Ramos (cell line): Measurements from ENCODE around the gene EHD2.
"Not testable (repeated sequence)": the region's sequence is repeated elsewhere in the genome, so short reads cannot be mapped to it uniquely, and the experiment has no call there.

Experiments used
- in situ Hi-C: fragments of 300-500 bp; cut with MboI; formaldehyde crosslinking; loops from one replicate; pipeline ENCODE4 v1.14.3; 2022; ENCODE audit warnings: low sequenced_read_pairs; ENCODE audit not compliant: unreplicated experiment

EHD2 gene, protein sequence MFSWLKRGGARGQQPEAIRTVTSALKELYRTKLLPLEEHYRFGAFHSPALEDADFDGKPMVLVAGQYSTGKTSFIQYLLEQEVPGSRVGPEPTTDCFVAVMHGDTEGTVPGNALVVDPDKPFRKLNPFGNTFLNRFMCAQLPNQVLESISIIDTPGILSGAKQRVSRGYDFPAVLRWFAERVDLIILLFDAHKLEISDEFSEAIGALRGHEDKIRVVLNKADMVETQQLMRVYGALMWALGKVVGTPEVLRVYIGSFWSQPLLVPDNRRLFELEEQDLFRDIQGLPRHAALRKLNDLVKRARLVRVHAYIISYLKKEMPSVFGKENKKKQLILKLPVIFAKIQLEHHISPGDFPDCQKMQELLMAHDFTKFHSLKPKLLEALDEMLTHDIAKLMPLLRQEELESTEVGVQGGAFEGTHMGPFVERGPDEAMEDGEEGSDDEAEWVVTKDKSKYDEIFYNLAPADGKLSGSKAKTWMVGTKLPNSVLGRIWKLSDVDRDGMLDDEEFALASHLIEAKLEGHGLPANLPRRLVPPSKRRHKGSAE

DNA sequence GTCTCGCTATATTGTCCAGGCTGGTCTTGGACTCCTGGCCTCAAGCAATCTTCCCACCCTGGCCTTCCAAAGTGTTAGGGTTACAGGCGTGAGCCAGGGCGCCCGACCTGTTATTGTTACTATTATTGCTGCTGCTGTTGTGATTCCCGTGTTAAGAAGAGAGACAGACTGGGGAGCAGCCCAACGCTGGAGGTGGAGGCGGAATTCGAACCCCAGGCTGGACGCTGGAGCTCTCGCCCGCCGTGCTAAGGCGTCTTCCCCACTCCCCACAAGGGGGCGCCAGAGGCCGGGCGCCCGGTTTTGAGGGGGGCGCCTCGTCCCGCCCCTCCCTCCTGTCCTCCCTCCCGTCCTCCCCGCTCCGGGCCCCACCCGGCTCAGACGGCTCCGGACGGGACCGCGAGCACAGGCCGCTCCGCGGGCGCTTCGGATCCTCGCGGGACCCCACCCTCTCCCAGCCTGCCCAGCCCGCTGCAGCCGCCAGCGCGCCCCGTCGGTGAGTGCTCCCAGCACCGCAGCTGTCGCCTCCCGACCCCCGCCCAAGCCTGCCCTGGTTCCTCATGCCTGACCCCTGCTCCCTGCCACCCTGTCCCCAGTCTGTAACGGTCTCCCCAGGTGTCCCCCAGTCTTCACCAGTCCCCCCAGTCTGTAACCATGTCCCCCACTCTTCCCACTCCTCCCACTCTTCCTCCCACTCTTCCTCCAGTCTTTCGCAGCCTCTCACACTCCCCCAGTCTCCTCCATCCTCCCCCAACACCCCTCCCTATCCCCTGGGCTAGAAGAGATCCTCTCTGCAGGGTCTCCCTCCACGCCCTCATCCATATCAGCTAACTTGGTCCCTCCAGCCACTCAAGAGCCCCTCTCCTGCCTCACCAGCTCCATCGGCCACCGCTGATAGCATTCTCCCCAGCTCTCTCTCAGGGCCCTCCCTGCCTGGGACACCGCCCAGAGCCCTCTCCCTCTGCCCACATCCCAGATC, at the start of gene EHD2:
TSS of gene EHD2 (plus strand) at position 377 of the 976 bp plus-strand sequence. CDS start 3,191 bp downstream, outside the sequence.
- in situ Hi-C loops, result no loop called here

- in situ Hi-C loops, result no loop called here
Measured at GRCh38 chr19:47663435-47663910, 49.7 kb upstream of the EHD2 start.

GRCh38 chr19:47663911-47664771, 49.1 kb upstream of the EHD2 start:
- in situ Hi-C loops, result no loop called here

GRCh38 chr19:47668556-47668955, 44.7 kb upstream of the EHD2 start:
- in situ Hi-C loops, result not testable (repeated sequence)

DNA sequence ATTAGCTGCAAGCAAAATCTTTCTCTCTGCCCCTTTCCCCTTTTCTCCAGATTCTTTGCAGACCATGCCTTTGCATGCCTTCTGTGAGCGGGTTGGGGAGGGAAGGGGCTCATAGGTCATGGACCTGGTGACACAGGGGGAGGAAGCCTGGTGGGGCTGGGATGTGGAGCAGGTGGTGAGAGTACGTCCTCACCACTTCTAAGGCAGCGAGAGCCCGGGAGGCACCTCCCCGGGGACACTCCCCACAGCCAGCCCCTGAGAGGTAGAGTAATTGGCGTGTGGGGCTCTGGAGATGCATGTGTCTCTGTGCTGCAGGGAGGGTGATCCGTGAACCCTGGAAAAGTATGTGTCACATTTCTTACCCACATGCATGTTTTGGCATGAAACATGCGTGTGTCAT, 42.5 kb upstream of the EHD2 start:
- in situ Hi-C loops, result no loop called here

GRCh38 chr19:47671499-47671898, 41.7 kb upstream of the EHD2 start:
- in situ Hi-C loops, result no loop called here

- in situ Hi-C loops, result no loop called here
Measured at GRCh38 chr19:47673426-47673825, 39.8 kb upstream of the EHD2 start.

DNA sequence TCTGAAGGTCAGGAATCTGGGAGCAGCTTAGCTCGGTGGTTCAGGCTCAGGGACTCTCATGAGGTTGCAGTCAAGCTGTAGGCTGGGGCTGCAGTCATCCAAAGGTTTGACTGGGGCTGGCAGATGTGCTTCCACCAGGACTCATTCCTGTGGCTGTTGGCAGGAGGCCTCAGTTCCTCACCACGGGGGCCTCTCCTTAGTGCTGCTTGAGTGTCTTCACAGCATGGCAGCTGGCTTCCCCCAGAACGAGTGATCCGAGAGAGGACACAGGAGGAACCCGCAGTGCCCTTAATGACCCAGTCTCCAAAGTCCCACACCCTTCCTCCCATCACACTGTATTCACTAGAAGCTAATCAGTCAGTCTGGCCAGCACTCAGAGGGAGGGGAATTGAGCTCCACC, 38.7 kb upstream of the EHD2 start:
- in situ Hi-C loops, result no loop called here

- in situ Hi-C loops, result no loop called here
Measured at GRCh38 chr19:47675271-47675670, 38.0 kb upstream of the EHD2 start.

- in situ Hi-C loops, result no loop called here
Measured at GRCh38 chr19:47675859-47676258, 37.4 kb upstream of the EHD2 start.

- in situ Hi-C loops, result no loop called here
Measured at GRCh38 chr19:47676811-47677210, 36.4 kb upstream of the EHD2 start.

DNA sequence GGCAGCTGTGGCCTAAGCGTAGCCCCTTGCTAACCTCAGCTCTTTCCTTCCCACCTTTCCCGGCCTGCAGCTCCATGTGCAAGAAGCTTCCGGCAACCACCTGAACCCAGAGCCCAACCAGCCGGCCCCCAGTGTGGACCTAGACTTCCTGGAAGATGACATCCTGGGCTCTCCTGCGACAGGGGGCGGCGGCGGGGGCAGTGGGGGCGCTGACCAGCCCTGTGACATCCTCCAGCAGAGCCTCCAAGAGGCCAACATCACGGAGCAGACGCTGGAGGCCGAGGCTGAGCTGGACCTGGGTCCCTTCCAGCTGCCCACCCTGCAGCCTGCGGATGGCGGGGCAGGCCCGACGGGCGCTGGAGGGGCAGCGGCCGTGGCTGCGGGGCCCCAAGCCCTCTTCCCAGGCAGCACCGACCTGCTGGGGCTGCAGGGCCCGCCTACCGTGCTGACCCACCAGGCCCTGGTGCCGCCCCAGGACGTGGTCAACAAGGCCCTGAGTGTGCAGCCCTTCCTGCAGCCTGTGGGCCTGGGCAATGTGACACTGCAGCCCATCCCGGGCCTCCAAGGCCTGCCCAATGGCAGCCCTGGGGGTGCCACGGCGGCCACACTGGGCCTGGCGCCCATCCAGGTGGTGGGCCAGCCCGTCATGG, 33.8 kb upstream of the EHD2 start:
- in situ Hi-C loops, result no loop called here

GRCh38 chr19:47679922-47680857, 33.0 kb upstream of the EHD2 start:
- in situ Hi-C loops, result no loop called here

DNA sequence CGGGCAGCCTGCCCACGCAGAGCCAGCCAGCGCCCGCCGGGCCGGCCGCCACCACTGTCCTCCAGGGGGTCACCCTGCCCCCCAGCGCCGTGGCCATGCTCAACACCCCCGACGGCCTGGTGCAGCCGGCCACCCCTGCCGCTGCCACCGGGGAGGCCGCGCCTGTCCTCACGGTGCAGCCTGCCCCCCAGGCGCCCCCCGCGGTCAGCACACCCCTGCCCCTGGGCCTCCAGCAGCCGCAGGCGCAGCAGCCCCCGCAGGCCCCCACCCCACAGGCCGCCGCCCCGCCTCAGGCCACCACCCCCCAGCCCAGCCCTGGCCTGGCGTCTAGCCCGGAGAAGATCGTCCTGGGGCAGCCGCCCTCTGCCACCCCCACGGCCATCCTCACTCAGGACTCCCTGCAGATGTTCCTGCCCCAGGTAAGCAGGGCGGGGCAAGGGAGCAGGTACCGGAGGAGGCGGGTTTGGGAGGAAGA, 32.3 kb upstream of the EHD2 start:
- in situ Hi-C loops, result no loop called here

DNA sequence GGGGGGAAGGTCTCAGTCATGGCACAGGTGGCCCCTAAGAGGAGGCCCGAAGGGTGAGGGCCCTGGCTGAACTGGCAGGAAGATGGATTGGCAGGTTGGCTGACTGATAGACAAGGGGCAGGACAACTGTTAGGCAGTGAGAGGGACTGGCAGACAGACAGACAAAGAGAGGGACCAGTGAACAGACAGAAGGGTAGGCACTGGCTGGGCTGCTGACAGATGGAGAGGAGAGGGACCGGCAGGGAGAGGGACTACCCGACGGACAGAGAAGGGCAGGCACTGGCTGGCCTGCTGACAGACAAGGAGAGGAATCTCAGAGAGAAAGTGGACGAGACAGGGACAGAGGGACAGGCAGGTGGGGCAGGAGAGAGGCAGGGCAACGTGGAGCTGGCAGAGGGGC, 31.8 kb upstream of the EHD2 start:
- in situ Hi-C loops, result no loop called here

- in situ Hi-C loops, result no loop called here
Measured at GRCh38 chr19:47681936-47682335, 31.3 kb upstream of the EHD2 start.

- in situ Hi-C loops, result no loop called here
Measured at GRCh38 chr19:47682939-47683338, 30.3 kb upstream of the EHD2 start.
